IMR-90 (cell line): ENCODE results near the gene SYNPO. TPM values are rescaled to one million over a fixed set of nuclear protein-coding genes. Genes with fewer than 3 reads are reported as not detected.

Experiments used
- ATAC-seq: fragments of 200-7000 bp; cut with Tn5 transposase; 2 replicates; pipeline ENCODE4 v1.9.1; 2020; ENCODE audit warnings: low read depth, mild to moderate bottlenecking, moderate library complexity
- BruUV-seq: library from RNA; stranded (reverse); fragments of 400-500 nt; replicated peaks from 2 replicates; lab custom pipeline; 2021; lab: Mats Ljungman, UMichigan
- CTCF ChIA-PET: fragments of 300-600 bp; formaldehyde crosslinking; extraction: SDS; loops from one replicate; lab custom pipeline; 2021; ENCODE audit warnings: antibody characterized with exemption; lab: Yijun Ruan, JAX
- POLR2A ChIA-PET: fragments of 300-600 bp; sonication (Branson Sonifier 250); formaldehyde crosslinking; loops from one replicate; lab custom pipeline; 2022; ENCODE audit warnings: antibody characterized with exemption; ENCODE audit not compliant: unreplicated experiment; lab: Charles Lee
- DNase-seq: peaks from one replicate; pipeline ENCODE4 v3.0.0; 2013
- H2AFZ ChIP-seq: replicated peaks from 2 replicates; pipeline ENCODE3; 2013; ENCODE audit warnings: low read length, mild to moderate bottlenecking; ENCODE audit not compliant: poor library complexity
- H2AK5ac ChIP-seq: 2 replicates; pipeline ENCODE4 v1.6.1; 2013; ENCODE audit warnings: low read depth, low read length, inconsistent platforms
- H2AK9ac ChIP-seq: replicated peaks from 2 replicates; pipeline ENCODE3; 2013; ENCODE audit warnings: mild to moderate bottlenecking, low read depth, low read length, moderate library complexity; ENCODE audit not compliant: poor library complexity
- H2BK120ac ChIP-seq: 2 replicates; pipeline ENCODE4 v1.6.1; 2013; ENCODE audit warnings: low read depth, low read length, inconsistent platforms
- H2BK15ac ChIP-seq: 3 replicates; pipeline ENCODE4 v1.6.1; 2013; ENCODE audit warnings: low read depth, low read length, inconsistent platforms
- H2BK20ac ChIP-seq: 2 replicates; pipeline ENCODE4 v1.6.1; 2013; ENCODE audit warnings: low read depth, mild to moderate bottlenecking, inconsistent platforms, low read length, moderate library complexity
- H2BK5ac ChIP-seq: 2 replicates; pipeline ENCODE4 v1.6.1; 2013; ENCODE audit warnings: mild to moderate bottlenecking, low read depth, low read length, inconsistent platforms; ENCODE audit not compliant: poor library complexity, severe bottlenecking
- H3K14ac ChIP-seq: replicated peaks from 2 replicates; pipeline ENCODE4 v1.6.1; 2013; ENCODE audit warnings: low read depth, low read length, inconsistent platforms
- H3K18ac ChIP-seq: 2 replicates; pipeline ENCODE4 v1.6.1; 2013; ENCODE audit warnings: low read depth, low read length, control low read depth
- H3K23ac ChIP-seq: 2 replicates; pipeline ENCODE4 v1.6.1; 2013; ENCODE audit warnings: low read depth, low read length, inconsistent platforms
- H3K27ac ChIP-seq: 2 replicates; pipeline ENCODE4 v1.5.1; 2013; ENCODE audit warnings: mild to moderate bottlenecking, control low read depth, low read length; ENCODE audit not compliant: insufficient read depth
- H3K27me3 ChIP-seq: 2 replicates; pipeline ENCODE4 v1.6.1; 2013; ENCODE audit warnings: low read length; ENCODE audit not compliant: control insufficient read depth, insufficient read depth
- H3K36me3 ChIP-seq: 2 replicates; pipeline ENCODE4 v1.6.1; 2013; ENCODE audit warnings: low read length, mixed read lengths; ENCODE audit not compliant: control insufficient read depth, insufficient read depth
- H3K4ac ChIP-seq: 2 replicates; pipeline ENCODE4 v1.6.1; 2013; ENCODE audit warnings: low read depth, low read length, inconsistent platforms
- H3K4me1 ChIP-seq: 2 replicates; pipeline ENCODE4 v1.6.1; 2013; ENCODE audit warnings: low read length, mixed read lengths; ENCODE audit not compliant: control insufficient read depth, insufficient read depth
- H3K4me2 ChIP-seq: 2 replicates; pipeline ENCODE4 v1.6.1; 2013; ENCODE audit warnings: low read depth, mild to moderate bottlenecking, control low read depth, low read length, moderate library complexity
- H3K4me3 ChIP-seq: 2 replicates; pipeline ENCODE4 v1.5.1; 2013; ENCODE audit warnings: low read depth, mild to moderate bottlenecking, control low read depth, low read length, moderate library complexity; ENCODE audit not compliant: insufficient read depth
- H3K56ac ChIP-seq: 2 replicates; pipeline ENCODE4 v1.6.1; 2013; ENCODE audit warnings: low read length, inconsistent platforms; ENCODE audit not compliant: insufficient read depth; ENCODE audit errors: extremely low read depth
- H3K79me1 ChIP-seq, 2 experiments: 2 replicates each; pipeline ENCODE4 v1.6.1; 2013; ENCODE audit warnings: low read length in 2 of 2, inconsistent platforms in 1 of 2, low read depth in 1 of 2
- H3K9ac ChIP-seq: 2 replicates; pipeline ENCODE4 v1.6.1; 2013; ENCODE audit warnings: low read depth, low read length, control low read depth
- H3K9me1 ChIP-seq: 2 replicates; pipeline ENCODE4 v1.6.1; 2013; ENCODE audit warnings: low read length, inconsistent platforms; ENCODE audit not compliant: insufficient read depth
- H3K9me3 ChIP-seq: 2 replicates; pipeline ENCODE4 v1.6.1; 2013; ENCODE audit warnings: low read length; ENCODE audit not compliant: control insufficient read depth, insufficient read depth
- H4K20me1 ChIP-seq: 2 replicates; pipeline ENCODE4 v1.6.1; 2013; ENCODE audit warnings: low read length, inconsistent platforms; ENCODE audit not compliant: insufficient read depth
- H4K5ac ChIP-seq: 2 replicates; pipeline ENCODE4 v1.6.1; 2013; ENCODE audit warnings: mild to moderate bottlenecking, low read depth, low read length, control low read depth
- H4K8ac ChIP-seq, 2 experiments: 2 replicates each; pipeline ENCODE4 v1.6.1; 2013; ENCODE audit warnings: low read depth in 2 of 2, low read length in 2 of 2, control low read depth in 1 of 2, inconsistent platforms in 1 of 2
- H4K91ac ChIP-seq: 2 replicates; pipeline ENCODE4 v1.6.1; 2013; ENCODE audit warnings: low read depth, low read length, inconsistent platforms; ENCODE audit not compliant: insufficient read depth
- BHLHE40 ChIP-seq: fragments of 150-350 bp; IDR thresholded peaks from 2 replicates; pipeline ENCODE4 v1.6.1; 2016; ENCODE audit warnings: mild to moderate bottlenecking, low read depth, low read length
- CEBPB ChIP-seq: IDR thresholded peaks from 2 replicates; pipeline ENCODE4 v1.6.1; 2012; ENCODE audit warnings: low read depth, low read length, improper control_type of control experiment
- CTCF ChIP-seq: conservative IDR thresholded peaks from 2 replicates; pipeline ENCODE4 v1.5.1; 2012; ENCODE audit warnings: mild to moderate bottlenecking, low read depth, low read length, improper control_type of control experiment
- ELK1 ChIP-seq: fragments of 150-350 bp; IDR thresholded peaks from 2 replicates; pipeline ENCODE4 v1.6.1; 2016; ENCODE audit warnings: low read depth, mild to moderate bottlenecking, low read length, moderate library complexity, borderline replicate concordance
- FOS ChIP-seq: fragments of 150-350 bp; IDR thresholded peaks from 2 replicates; pipeline ENCODE4 v1.6.1; 2016; ENCODE audit warnings: low read depth, low read length
- MAZ ChIP-seq: IDR thresholded peaks from 2 replicates; pipeline ENCODE4 v1.6.1; 2012; ENCODE audit warnings: low read depth, mild to moderate bottlenecking, low read length, improper control_type of control experiment, moderate library complexity, borderline replicate concordance
- MXI1 ChIP-seq: IDR thresholded peaks from 2 replicates; pipeline ENCODE4 v1.6.1; 2012; ENCODE audit warnings: low read depth, mild to moderate bottlenecking, low read length, moderate library complexity, borderline replicate concordance
- NFE2L2 ChIP-seq: fragments of 150-350 bp; IDR thresholded peaks from 2 replicates; pipeline ENCODE4 v1.6.1; 2016; ENCODE audit warnings: low read depth, mild to moderate bottlenecking, low read length
- POLR2A ChIP-seq: IDR thresholded peaks from 2 replicates; pipeline ENCODE4 v1.6.1; 2012; ENCODE audit warnings: mild to moderate bottlenecking, low read depth, low read length
- RAD21 ChIP-seq: IDR thresholded peaks from 2 replicates; pipeline ENCODE4 v1.6.1; 2012; ENCODE audit warnings: low read length, improper control_type of control experiment
- RFX5 ChIP-seq: IDR thresholded peaks from 2 replicates; pipeline ENCODE4 v1.8.0; 2012; ENCODE audit warnings: low read depth, mild to moderate bottlenecking, low read length, moderate library complexity
- WGBS, 2 experiments: methylation state at CpG; one replicate each; pipeline versions ENCODE4 v1.1.5 to v1.1.7; 2013; ENCODE audit warnings: missing lambda C conversion rate in 2 of 2; ENCODE audit not compliant: insufficient read length in 1 of 2; ENCODE audit errors: extremely low coverage in 2 of 2; 5-methylcytosine and 5-hydroxymethylcytosine counted together
- dilution Hi-C: fragments of 300-500 bp; cut with HindIII; formaldehyde crosslinking; loops from one replicate; pipeline ENCODE4 v1.14.3; 2018; ENCODE audit warnings: low sequenced_read_pairs; ENCODE audit not compliant: unreplicated experiment
- in situ Hi-C: fragments of 300-500 bp; cut with MboI; formaldehyde crosslinking; loops from 3 replicates; pipeline ENCODE4 v1.14.3; 2019; ENCODE audit warnings: low sequenced_read_pairs, inconsistent platforms, mixed read lengths
- intact Hi-C: fragments of 100-400 bp; cut with micrococcal nuclease; formaldehyde crosslinking; loops from 2 replicates; pipeline ENCODE4 v1.10.0; 2022
- polyA plus RNA-seq, 3 experiments: library from polyadenylated mRNA; depleted of rRNA; stranded (reverse); fragments of >200 nt; gene quantifications; 2 replicates each; pipeline ENCODE4 v1.2.3, GENCODE V29; 2012; ENCODE audit warnings: low replicate concordance in 1 of 3
- total RNA-seq: library from RNA; depleted of rRNA; stranded (reverse); fragments of >200 nt; gene quantifications from 2 replicates; pipeline ENCODE4 v1.2.3, GENCODE V29; 2012

SYNPO gene
- total and polyA plus RNA-seq, 2 of the 4 experiments (the other 2 are of a cell fraction) = 3.0 to 24.8 TPM

GRCh38 chr5:150618163-150618562 lies 22.3 kb upstream of the SYNPO start:
- Histone ChIP-seq H3K14ac (no peak overlapping the region), H3K23ac (no peak overlapping the region), H3K4me2 (no peak overlapping the region), H2BK5ac (peak overlapping the region; percentile 84), H3K4ac (peak overlapping the region; percentile 80), H3K9me3 (no peaks in the 10 kb centered on the region), H3K9ac (no peak overlapping the region; the same call in 1 of the 2 replicates), H4K8ac (peak overlapping the region; percentile 17 to 71), H3K4me3 (no peak overlapping the region), H3K79me1 (no peaks in the 10 kb centered on the region), H4K20me1 (no peaks in the 10 kb centered on the region), H3K56ac (no peak overlapping the region), H2AK9ac (peak overlapping the region; percentile 42), H2BK15ac (no peak overlapping the region; the same call in 2 of the 3 replicates), H3K9me1 (peaks cover 15% of the 10 kb centered on the region; the same call in 1 of the 2 replicates), H2BK20ac (no peak overlapping the region), H4K5ac (peak overlapping the region; percentile 53), H2AK5ac (peak overlapping the region; percentile 56), H4K91ac (peak overlapping the region; percentile 45; the same call in 1 of the 2 replicates), H3K36me3 (no peaks in the 10 kb centered on the region), H3K27me3 (0 out of 2 replicates have a peak, but pooled peaks cover 2% of the 10 kb centered on the region), H3K27ac (peak overlapping the region; percentile 83), H3K4me1 (peaks cover 42% of the 10 kb centered on the region), H2AFZ (peak overlapping the region; percentile 39), H2BK120ac (peak overlapping the region; percentile 4; the same call in 1 of the 2 replicates), H3K18ac (peak overlapping the region; percentile 55)
- no TSS peak for BruUV-seq
- intact Hi-C loops (no loop called here), dilution Hi-C loops (no loop called here), in situ Hi-C loops (no loop called here)
- no peak for DNase-seq
- ATAC-seq = no peak
- no CpG with 5 or more reads among the region's 9 CpGs for WGBS, 2 experiments
- POLR2A ChIA-PET = no interaction called here
- CTCF ChIA-PET = no interaction called here
- TF ChIP-seq POLR2A = no peak
- TF ChIP-seq MXI1 = no peak
- no peak for TF ChIP-seq NFE2L2
- TF ChIP-seq CEBPB = no peak
- no peak for TF ChIP-seq FOS
- TF ChIP-seq MAZ = no peak
- TF ChIP-seq RFX5 = no peak
- no peak for TF ChIP-seq BHLHE40
- TF ChIP-seq CTCF = no peak
- TF ChIP-seq ELK1 = no peak
- no peak for TF ChIP-seq RAD21
